ENCODE measurements around the gene RARS2. TPM values are rescaled to one million over a fixed set of nuclear protein-coding genes. Genes with fewer than 3 reads are reported as not detected.

Gene RARS2
- polyA plus RNA-seq, 1 experiment, result 12.4 TPM

GRCh38 chr6:87539554-87539953 is 50.2 kb downstream of the RARS2 start:
- ChIA-PET POLR2A (no interaction called here), CTCF (no interaction called here)
- Histone ChIP-seq H3K4me3 (ENCODE audit: low read depth, low read length) (no peak overlapping the region), H3K36me3 (ENCODE audit: control insufficient read depth, insufficient read depth, low read length) (peaks cover 13% of the 10 kb centered on the region), H3K27me3 (ENCODE audit: control insufficient read depth, insufficient read depth, low read length) (no peaks in the 10 kb centered on the region)
- no peak for TF ChIP-seq CTCF (IDR thresholded peaks at IDR 0.05; ENCODE audit: insufficient read depth, low read depth, low read length)
- no peak for DNase-seq (ENCODE audit: low read depth)

GRCh38 chr6:87538510-87539260 is 51.1 kb downstream of the RARS2 start:
- H3K36me3 ChIP-seq (ENCODE audit: control insufficient read depth, insufficient read depth, low read length), result peaks cover 14% of the 10 kb centered on the region
- CTCF ChIA-PET, result no interaction called here
- DNase-seq (ENCODE audit: low read depth), result no peak
- no peak for TF ChIP-seq CTCF (IDR thresholded peaks at IDR 0.05; ENCODE audit: insufficient read depth, low read depth, low read length)
- no peak overlapping the region for H3K4me3 ChIP-seq (ENCODE audit: low read depth, low read length)
- POLR2A ChIA-PET, result no interaction called here
- no peaks in the 10 kb centered on the region for H3K27me3 ChIP-seq (ENCODE audit: control insufficient read depth, insufficient read depth, low read length)

GRCh38 chr6:87534377-87535047 is 55.3 kb downstream of the RARS2 start:
- DNase-seq (ENCODE audit: low read depth), result no peak
- no peak overlapping the region for H3K4me3 ChIP-seq (ENCODE audit: low read depth, low read length)
- no peak for TF ChIP-seq CTCF (IDR thresholded peaks at IDR 0.05; ENCODE audit: insufficient read depth, low read depth, low read length)
- ChIA-PET POLR2A (no interaction called here), CTCF (no interaction called here)
- H3K27me3 ChIP-seq (ENCODE audit: control insufficient read depth, insufficient read depth, low read length), result no peaks in the 10 kb centered on the region
- peaks cover 13% of the 10 kb centered on the region for H3K36me3 ChIP-seq (ENCODE audit: control insufficient read depth, insufficient read depth, low read length)

- POLR2A ChIA-PET, result no interaction called here
- CTCF ChIA-PET, result no interaction called here
- H3K4me3 ChIP-seq (ENCODE audit: low read depth, low read length), result no peak overlapping the region
- H3K36me3 ChIP-seq (ENCODE audit: control insufficient read depth, insufficient read depth, low read length), result peaks cover 5% of the 10 kb centered on the region
- DNase-seq (ENCODE audit: low read depth), result no peak
- no peaks in the 10 kb centered on the region for H3K27me3 ChIP-seq (ENCODE audit: control insufficient read depth, insufficient read depth, low read length)
- no peak for TF ChIP-seq CTCF (IDR thresholded peaks at IDR 0.05; ENCODE audit: insufficient read depth, low read depth, low read length)
Observed at GRCh38 chr6:87529221-87529620, 60.6 kb downstream of the RARS2 start.

GRCh38 chr6:87522686-87523085 is 67.1 kb downstream of the RARS2 start:
- DNase-seq (ENCODE audit: low read depth), result no peak
- peaks cover 8% of the 10 kb centered on the region for H3K36me3 ChIP-seq (ENCODE audit: control insufficient read depth, insufficient read depth, low read length)
- CTCF ChIA-PET, result no interaction called here
- no peak overlapping the region for H3K4me3 ChIP-seq (ENCODE audit: low read depth, low read length)
- POLR2A ChIA-PET, result no interaction called here
- no peaks in the 10 kb centered on the region for H3K27me3 ChIP-seq (ENCODE audit: control insufficient read depth, insufficient read depth, low read length)
- no peak for TF ChIP-seq CTCF (IDR thresholded peaks at IDR 0.05; ENCODE audit: insufficient read depth, low read depth, low read length)
